GM12878 (cell line): ENCODE data around the gene CR1. TPM values are rescaled to one million over a fixed set of nuclear protein-coding genes. Genes with fewer than 3 reads are reported as not detected.

Experiments
- ATAC-seq: fragments of 200-7000 bp; cut with Tn5 transposase; 3 replicates; pipeline ENCODE4 v1.9.1; 2020; ENCODE audit warnings: mild to moderate bottlenecking, moderate library complexity
- BruUV-seq: library from RNA; stranded (reverse); fragments of 400-500 nt; replicated peaks from 2 replicates; lab custom pipeline; 2021; lab: Mats Ljungman, UMichigan
- CTCF ChIA-PET: fragments of 300-600 bp; sonication (Branson Sonifier 250); formaldehyde crosslinking; extraction: SDS; loops from one replicate; lab custom pipeline; 2021; ENCODE audit warnings: inconsistent platforms; lab: Yijun Ruan, JAX
- POLR2A ChIA-PET: fragments of 350-600 bp; formaldehyde crosslinking; extraction: SDS; loops from one replicate; lab custom pipeline; 2021; ENCODE audit warnings: inconsistent platforms; lab: Charles Lee
- RAD21 ChIA-PET: fragments of 300-600 bp; sonication (Branson Sonifier 250); formaldehyde crosslinking; loops from one replicate; lab custom pipeline; 2023; ENCODE audit warnings: antibody characterized with exemption; ENCODE audit not compliant: unreplicated experiment; lab: Charles Lee
- SMC1A ChIA-PET: fragments of 300-600 bp; sonication (Branson Sonifier 250); formaldehyde crosslinking; loops from one replicate; lab custom pipeline; 2023; ENCODE audit not compliant: unreplicated experiment, uncharacterized antibody; lab: Charles Lee
- DNase-seq: peaks from one replicate; pipeline ENCODE4 v3.0.0-alpha.2; 2011; ENCODE audit warnings: low read depth, low spot score
- FAIRE-seq: peaks from 3 replicates; lab custom pipeline; 2011; peaks lifted over from hg19 to GRCh38; lab: Jason Lieb, UNC
- H2AFZ ChIP-seq: 2 replicates; pipeline ENCODE4 v1.6.0; 2011; ENCODE audit warnings: low read depth, low read length, control low read depth; ENCODE audit not compliant: control insufficient read depth
- H3K27ac ChIP-seq: 2 replicates; pipeline ENCODE4 v1.5.1; 2011; ENCODE audit warnings: control low read depth; ENCODE audit not compliant: control insufficient read depth, insufficient read depth
- H3K27me3 ChIP-seq, 2 experiments: replicated peaks in 1 of 2; 2 replicates each; pipeline versions ENCODE4 v1.6.0 to v1.6.1; 2011; ENCODE audit warnings: low read length in 1 of 2; ENCODE audit not compliant: control insufficient read depth in 2 of 2, insufficient read depth in 2 of 2
- H3K36me3 ChIP-seq, 2 experiments: 2 replicates each; pipeline ENCODE4 v1.5.1; 2011; ENCODE audit warnings: low read length in 1 of 2; ENCODE audit not compliant: control insufficient read depth in 2 of 2, insufficient read depth in 2 of 2
- H3K4me1 ChIP-seq: 2 replicates; pipeline ENCODE4 v1.6.1; 2011; ENCODE audit warnings: mild to moderate bottlenecking, low read length, moderate library complexity, mixed read lengths; ENCODE audit not compliant: control insufficient read depth, insufficient read depth
- H3K4me2 ChIP-seq: 2 replicates; pipeline ENCODE4 v1.6.0; 2011; ENCODE audit warnings: control low read depth; ENCODE audit not compliant: control insufficient read depth, insufficient read depth
- H3K4me3 ChIP-seq: fragments of 200-600 bp; sonication (generic); 2 replicates; pipeline ENCODE4 v1.5.1; 2016
- H3K79me2 ChIP-seq: 2 replicates; pipeline ENCODE4 v1.6.0; 2011; ENCODE audit warnings: low read length; ENCODE audit not compliant: control insufficient read depth, insufficient read depth
- H3K9ac ChIP-seq: 2 replicates; pipeline ENCODE4 v1.8.0; 2011; ENCODE audit warnings: low read length, control low read depth, mixed read lengths; ENCODE audit not compliant: control insufficient read depth, insufficient read depth
- H3K9me3 ChIP-seq: replicated peaks from 3 replicates; pipeline ENCODE4 v1.5.1; 2011; ENCODE audit warnings: mild to moderate bottlenecking, low read length; ENCODE audit not compliant: control insufficient read depth, insufficient read depth
- H4K20me1 ChIP-seq: 2 replicates; pipeline ENCODE4 v1.6.0; 2011; ENCODE audit not compliant: control insufficient read depth, insufficient read depth
- CBFB ChIP-seq: IDR thresholded peaks from 2 replicates; pipeline ENCODE4 v1.6.1; 2016; ENCODE audit warnings: antibody characterized with exemption, low read depth
- CHD4 ChIP-seq: fragments of 200-600 bp; sonication (generic); IDR thresholded peaks from 2 replicates; pipeline ENCODE4 v1.6.1; 2016; ENCODE audit warnings: mild to moderate bottlenecking
- EED ChIP-seq: sonication (generic); IDR thresholded peaks from 2 replicates; pipeline ENCODE4 v1.6.1; 2016; ENCODE audit warnings: antibody characterized with exemption, low read depth
- HCFC1 ChIP-seq: fragments of 150-350 bp; IDR thresholded peaks from 2 replicates; pipeline ENCODE4 v1.6.1; 2014; ENCODE audit warnings: low read length
- KAT2A ChIP-seq: conservative IDR thresholded peaks from 2 replicates; pipeline ENCODE4 v1.6.1; 2011; ENCODE audit warnings: low read depth, low read length; ENCODE audit not compliant: control insufficient read depth
- KDM1A ChIP-seq: fragments of 200-600 bp; sonication (generic); IDR thresholded peaks from 2 replicates; pipeline ENCODE4 v1.6.1; 2016; ENCODE audit warnings: borderline replicate concordance
- MTA3 ChIP-seq: IDR thresholded peaks from 2 replicates; pipeline ENCODE4 v1.6.1; 2012; ENCODE audit warnings: low read length, inconsistent platforms, borderline replicate concordance
- NR2C1 ChIP-seq: fragments of 450-650 bp; IDR thresholded peaks from 2 replicates; pipeline ENCODE4 v1.6.1; 2017; ENCODE audit warnings: antibody characterized with exemption, mild to moderate bottlenecking, moderate library complexity
- NRF1 ChIP-seq: conservative IDR thresholded peaks from 2 replicates; pipeline ENCODE4 v1.6.1; 2011; ENCODE audit warnings: mild to moderate bottlenecking, low read depth, low read length, improper control_type of control experiment
- RCOR1 ChIP-seq: conservative IDR thresholded peaks from 2 replicates; pipeline ENCODE4 v1.6.1; 2012; ENCODE audit warnings: low read depth, low read length, improper control_type of control experiment
- SMAD5 ChIP-seq: IDR thresholded peaks from 2 replicates; pipeline ENCODE4 v1.6.1; 2016; ENCODE audit warnings: antibody characterized with exemption, low read depth
- ZNF217 ChIP-seq: fragments of 450-650 bp; IDR thresholded peaks from 2 replicates; pipeline ENCODE4 v1.6.1; 2017; ENCODE audit warnings: antibody characterized with exemption, mild to moderate bottlenecking
- WGBS: methylation state at CpG from one replicate; pipeline ENCODE4 v1.1.6; 2016; ENCODE audit warnings: low lambda C conversion rate; ENCODE audit not compliant: insufficient replicate concordance, insufficient coverage; ENCODE audit errors: missing lambda C conversion rate; 5-methylcytosine and 5-hydroxymethylcytosine counted together
- in situ Hi-C: fragments of 300-500 bp; cut with MboI; formaldehyde crosslinking; loops from 9 replicates; pipeline ENCODE4 v1.14.3; 2018; ENCODE audit warnings: mixed read lengths
- intact Hi-C: fragments of 100-400 bp; cut with micrococcal nuclease; formaldehyde crosslinking; loops from one replicate; pipeline ENCODE4 v1.14.2; 2022; ENCODE audit not compliant: unreplicated experiment
- polyA plus RNA-seq, 11 experiments: library from polyadenylated mRNA; depleted of rRNA in 4 of 11; unstranded in 6 of 11; stranded (reverse) in 5 of 11; fragments of >200 nt; fragmentation: Nextera tagmentation in 4 of 11; fragmentation: Illumina TruSeq in 1 of 11; extraction: Ambion mirVana in 4 of 11; extraction: Trizol in 1 of 11; gene quantifications; 1 replicate in 1 of 11; 2 replicates in 10 of 11; pipeline versions ENCODE4 v1.2.1 to v1.2.3, GENCODE V29; 2011 to 2016; ENCODE audit warnings: inconsistent platforms in 2 of 11, missing spikeins in 2 of 11, low read depth in 1 of 11
- total RNA-seq, 4 experiments: library from RNA; depleted of rRNA in 3 of 4; stranded (reverse); fragments of >200 nt in 3 of 4; fragmentation: Illumina TruSeq in 1 of 4; extraction: Trizol in 1 of 4; gene quantifications; 2 replicates each; pipeline versions ENCODE4 v1.2.1 to v1.2.3, GENCODE V29; 2013 to 2021
- TF ChIP-seq, protein P1 (sequence below): fragments of 450-650 bp; IDR thresholded peaks from 2 replicates; pipeline ENCODE4 v1.6.1; 2017; ENCODE audit warnings: mild to moderate bottlenecking
- TF ChIP-seq, protein P2 (sequence below): fragments of 450-650 bp; IDR thresholded peaks from 2 replicates; pipeline ENCODE4 v1.6.1; 2014; ENCODE audit warnings: mild to moderate bottlenecking
- TF ChIP-seq, protein P3 (sequence below): fragments of 450-650 bp; formaldehyde crosslinking; IDR thresholded peaks from 2 replicates; pipeline ENCODE4 v1.5.0; 2022; ENCODE audit warnings: mild to moderate bottlenecking, missing genetic modification characterization

CR1 gene
- total and polyA plus RNA-seq, 10 of the 15 experiments (the other 5 are each of a cell fraction or from before 2014, with no cell fraction given): 0.30 to 8.0 (median 4.3) TPM

DNA sequence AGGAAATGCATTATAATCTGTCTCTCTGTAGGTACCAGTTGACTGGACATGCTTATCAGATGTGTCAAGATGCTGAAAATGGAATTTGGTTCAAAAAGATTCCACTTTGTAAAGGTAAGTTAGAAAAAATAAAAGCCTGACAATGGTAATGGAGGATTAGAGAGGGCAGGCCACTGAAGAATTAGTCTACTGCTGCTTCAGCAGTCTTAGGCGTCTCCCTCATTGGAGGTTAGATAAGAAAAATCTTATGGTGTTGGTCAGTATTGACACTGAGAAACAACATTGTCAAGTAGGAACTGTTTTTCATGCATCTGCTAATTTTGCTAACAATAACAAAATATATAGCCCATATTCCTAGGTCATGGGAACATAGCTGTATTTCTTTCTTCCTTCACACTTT, 21.7 kb upstream of the CR1 start:
- in situ Hi-C loops: no loop called here

DNA sequence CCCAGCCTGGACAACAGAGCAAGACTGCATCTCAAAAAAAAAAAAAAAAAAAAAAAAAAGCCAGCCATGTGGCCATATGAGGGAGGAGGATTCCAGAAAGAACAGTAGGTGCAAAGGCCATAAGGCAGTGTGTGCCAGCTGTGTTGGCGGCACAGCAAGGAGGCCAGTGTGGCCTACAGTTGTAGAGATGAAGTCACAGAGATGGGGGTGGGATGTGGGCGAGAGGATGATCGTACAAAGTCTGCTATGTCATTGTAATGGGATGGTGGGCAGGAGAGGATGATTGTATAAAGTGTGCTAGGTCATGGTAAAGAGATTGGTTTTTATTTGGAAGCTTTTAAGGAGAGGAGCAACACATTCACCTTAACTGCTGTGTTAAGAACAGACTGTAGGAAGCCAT, 9.8 kb upstream of the CR1 start:
- ChIA-PET RAD21 (no interaction called here), SMC1A (interaction anchor here (1.5 kb wide), 1 partner anchor 22 kb away, joined by 4 read pairs; no protein-coding TSS in a partner anchor), CTCF (no interaction called here), POLR2A (no interaction called here)
- FAIRE-seq (no peak), ATAC-seq (no peak), DNase-seq (no peak)
- in situ Hi-C loops (no loop called here), intact Hi-C loops (no loop called here)
- no TSS peak for BruUV-seq
- Histone ChIP-seq H3K79me2 (no peaks in the 10 kb centered on the region), H3K4me2 (no peak overlapping the region), H4K20me1 (no peaks in the 10 kb centered on the region), H3K9ac (no peak overlapping the region), H2AFZ (no peak overlapping the region), H3K4me1 (no peaks in the 10 kb centered on the region), H3K9me3 (no peaks in the 10 kb centered on the region), H3K27me3 (no peaks in the 10 kb centered on the region), H3K4me3 (no peak overlapping the region), H3K27ac (no peak overlapping the region), H3K36me3 (no peaks in the 10 kb centered on the region; a peak in 1 of 4 replicates)
- WGBS: 97% methylated on average over 3 of the region's 3 CpGs
- TF ChIP-seq KDM1A: no peak
- TF ChIP-seq, protein P1, sequence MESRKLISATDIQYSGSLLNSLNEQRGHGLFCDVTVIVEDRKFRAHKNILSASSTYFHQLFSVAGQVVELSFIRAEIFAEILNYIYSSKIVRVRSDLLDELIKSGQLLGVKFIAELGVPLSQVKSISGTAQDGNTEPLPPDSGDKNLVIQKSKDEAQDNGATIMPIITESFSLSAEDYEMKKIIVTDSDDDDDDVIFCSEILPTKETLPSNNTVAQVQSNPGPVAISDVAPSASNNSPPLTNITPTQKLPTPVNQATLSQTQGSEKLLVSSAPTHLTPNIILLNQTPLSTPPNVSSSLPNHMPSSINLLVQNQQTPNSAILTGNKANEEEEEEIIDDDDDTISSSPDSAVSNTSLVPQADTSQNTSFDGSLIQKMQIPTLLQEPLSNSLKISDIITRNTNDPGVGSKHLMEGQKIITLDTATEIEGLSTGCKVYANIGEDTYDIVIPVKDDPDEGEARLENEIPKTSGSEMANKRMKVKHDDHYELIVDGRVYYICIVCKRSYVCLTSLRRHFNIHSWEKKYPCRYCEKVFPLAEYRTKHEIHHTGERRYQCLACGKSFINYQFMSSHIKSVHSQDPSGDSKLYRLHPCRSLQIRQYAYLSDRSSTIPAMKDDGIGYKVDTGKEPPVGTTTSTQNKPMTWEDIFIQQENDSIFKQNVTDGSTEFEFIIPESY: no peak
- no peak for TF ChIP-seq MTA3
- no peak for TF ChIP-seq ZNF217
- no peak for TF ChIP-seq NR2C1
- TF ChIP-seq EED: no peak
- TF ChIP-seq, protein P2, sequence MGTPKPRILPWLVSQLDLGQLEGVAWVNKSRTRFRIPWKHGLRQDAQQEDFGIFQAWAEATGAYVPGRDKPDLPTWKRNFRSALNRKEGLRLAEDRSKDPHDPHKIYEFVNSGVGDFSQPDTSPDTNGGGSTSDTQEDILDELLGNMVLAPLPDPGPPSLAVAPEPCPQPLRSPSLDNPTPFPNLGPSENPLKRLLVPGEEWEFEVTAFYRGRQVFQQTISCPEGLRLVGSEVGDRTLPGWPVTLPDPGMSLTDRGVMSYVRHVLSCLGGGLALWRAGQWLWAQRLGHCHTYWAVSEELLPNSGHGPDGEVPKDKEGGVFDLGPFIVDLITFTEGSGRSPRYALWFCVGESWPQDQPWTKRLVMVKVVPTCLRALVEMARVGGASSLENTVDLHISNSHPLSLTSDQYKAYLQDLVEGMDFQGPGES: no peak
- TF ChIP-seq, protein P3, sequence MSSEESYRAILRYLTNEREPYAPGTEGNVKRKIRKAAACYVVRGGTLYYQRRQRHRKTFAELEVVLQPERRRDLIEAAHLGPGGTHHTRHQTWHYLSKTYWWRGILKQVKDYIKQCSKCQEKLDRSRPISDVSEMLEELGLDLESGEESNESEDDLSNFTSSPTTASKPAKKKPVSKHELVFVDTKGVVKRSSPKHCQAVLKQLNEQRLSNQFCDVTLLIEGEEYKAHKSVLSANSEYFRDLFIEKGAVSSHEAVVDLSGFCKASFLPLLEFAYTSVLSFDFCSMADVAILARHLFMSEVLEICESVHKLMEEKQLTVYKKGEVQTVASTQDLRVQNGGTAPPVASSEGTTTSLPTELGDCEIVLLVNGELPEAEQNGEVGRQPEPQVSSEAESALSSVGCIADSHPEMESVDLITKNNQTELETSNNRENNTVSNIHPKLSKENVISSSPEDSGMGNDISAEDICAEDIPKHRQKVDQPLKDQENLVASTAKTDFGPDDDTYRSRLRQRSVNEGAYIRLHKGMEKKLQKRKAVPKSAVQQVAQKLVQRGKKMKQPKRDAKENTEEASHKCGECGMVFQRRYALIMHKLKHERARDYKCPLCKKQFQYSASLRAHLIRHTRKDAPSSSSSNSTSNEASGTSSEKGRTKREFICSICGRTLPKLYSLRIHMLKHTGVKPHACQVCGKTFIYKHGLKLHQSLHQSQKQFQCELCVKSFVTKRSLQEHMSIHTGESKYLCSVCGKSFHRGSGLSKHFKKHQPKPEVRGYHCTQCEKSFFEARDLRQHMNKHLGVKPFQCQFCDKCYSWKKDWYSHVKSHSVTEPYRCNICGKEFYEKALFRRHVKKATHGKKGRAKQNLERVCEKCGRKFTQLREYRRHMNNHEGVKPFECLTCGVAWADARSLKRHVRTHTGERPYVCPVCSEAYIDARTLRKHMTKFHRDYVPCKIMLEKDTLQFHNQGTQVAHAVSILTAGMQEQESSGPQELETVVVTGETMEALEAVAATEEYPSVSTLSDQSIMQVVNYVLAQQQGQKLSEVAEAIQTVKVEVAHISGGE: no peak
- no peak for TF ChIP-seq NRF1
- TF ChIP-seq KAT2A: no peak
- no peak for TF ChIP-seq CBFB

More for the DNA sequence above, 21.7 kb upstream of the CR1 start:
- no peak for FAIRE-seq
- ChIA-PET SMC1A (interaction anchor here (1.0 to 1.1 kb wide), 2 partner anchors 11 to 20 kb away, joined by 3 read pairs; partner anchors contain the start of gene CR2), RAD21 (no interaction called here), POLR2A (no interaction called here)
- H3K9ac ChIP-seq: no peak overlapping the region
- WGBS: 85% methylated on average over 1 of the region's 1 CpG
- intact Hi-C loops: no loop called here
- peaks cover 0 to 2% of the 10 kb centered on the region in 2 experiments; a peak in 1 of 4 replicates for H3K36me3 ChIP-seq
- TF ChIP-seq CHD4 (no peak), SMAD5 (no peak), RCOR1 (no peak), HCFC1 (no peak), ZNF217 (no peak)
- TF ChIP-seq, all 136 proteins: peak for 0
- no peak for ATAC-seq
- no peaks in the 10 kb centered on the region for H3K79me2 ChIP-seq
- H3K9me3 ChIP-seq: no peaks in the 10 kb centered on the region
- H4K20me1 ChIP-seq: no peaks in the 10 kb centered on the region
- no peaks in the 10 kb centered on the region for H3K4me1 ChIP-seq
- H3K4me2 ChIP-seq: no peak overlapping the region
- H2AFZ ChIP-seq: no peak overlapping the region
- H3K4me3 ChIP-seq: no peak overlapping the region
- no peak overlapping the region for H3K27ac ChIP-seq
- DNase-seq: no peak
- no peaks in the 10 kb centered on the region for H3K27me3 ChIP-seq
- no TSS peak for BruUV-seq
- CTCF ChIA-PET: no interaction called here
